ENCODE data around the gene EIF4A3.
A peak's percentile ranks its signal among the peaks of the same experiment; 100 is the strongest.

The EIF4A3 gene

DNA sequence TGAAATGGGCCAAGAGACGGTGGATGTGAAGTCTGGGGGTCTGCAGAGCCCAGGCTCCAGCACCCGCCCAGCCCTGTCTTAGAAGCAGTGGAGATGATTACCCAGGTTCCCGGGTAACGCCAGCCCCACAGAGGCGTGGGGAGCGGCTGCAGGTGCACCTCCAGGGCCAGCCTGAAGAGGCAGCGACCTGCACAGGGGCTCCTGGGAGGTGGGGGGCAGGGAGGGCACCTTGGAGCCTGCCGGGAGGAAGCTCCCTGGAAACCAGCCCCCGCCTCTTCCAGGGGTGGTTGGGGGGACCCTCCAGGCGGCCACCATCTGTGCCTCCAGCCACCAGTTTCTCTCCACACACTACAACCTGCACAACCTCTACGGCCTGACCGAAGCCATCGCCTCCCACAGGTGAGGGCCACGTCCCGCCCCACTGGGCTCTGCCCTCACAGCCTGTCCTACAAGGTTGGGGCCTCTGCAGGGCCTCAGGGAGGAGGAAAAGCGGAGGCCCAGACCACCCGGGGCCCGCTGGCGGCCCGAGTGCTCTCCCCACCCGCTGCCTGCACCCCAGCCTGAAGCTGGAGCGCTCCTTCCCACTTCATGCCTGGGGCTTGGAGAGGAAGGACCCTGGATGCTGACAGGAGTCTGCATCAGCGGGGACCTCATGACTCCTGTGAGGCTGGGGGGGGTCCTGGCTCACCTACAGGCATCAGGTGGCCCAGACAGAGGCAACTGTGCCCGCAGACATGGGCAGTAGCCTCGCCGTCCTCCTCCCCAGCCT, 35.0 kb downstream of the EIF4A3 start:
- DNase-seq: no peak

DNA sequence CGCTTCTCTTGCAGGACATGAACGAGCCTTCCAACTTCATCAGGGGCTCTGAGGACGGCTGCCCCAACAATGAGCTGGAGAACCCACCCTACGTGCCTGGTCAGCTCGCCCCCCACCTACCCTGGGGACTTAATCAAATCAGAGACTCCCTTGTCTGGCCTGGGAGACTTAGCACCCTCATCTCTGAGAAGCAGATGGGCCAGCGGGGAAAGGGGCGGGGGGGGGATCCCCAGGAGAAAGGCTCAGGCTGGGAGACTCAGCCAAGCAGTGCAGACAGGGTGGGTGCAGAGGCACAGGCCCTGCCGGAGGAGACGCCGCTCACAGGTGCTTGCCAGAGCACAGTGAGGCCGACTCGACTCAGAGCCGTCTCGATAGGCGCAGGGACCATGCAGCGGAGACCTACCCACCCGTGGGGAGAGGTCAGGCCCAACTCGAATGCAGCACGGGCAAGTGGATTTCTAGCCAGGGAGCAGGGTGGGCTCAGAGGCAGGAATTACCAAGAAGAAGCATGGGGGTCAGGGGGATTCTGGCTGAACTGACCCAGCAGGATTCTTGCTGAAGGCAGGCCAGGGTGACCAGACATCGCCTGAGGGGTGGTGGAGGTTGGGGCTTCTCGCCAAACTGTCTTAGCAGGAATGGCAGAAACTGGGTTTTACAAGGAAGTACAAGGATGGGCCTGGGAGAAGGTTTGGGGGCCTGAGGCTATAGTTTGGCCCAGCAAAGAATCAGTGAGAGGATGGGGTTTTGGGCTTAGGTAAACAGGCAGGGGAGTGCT, 35.8 kb downstream of the EIF4A3 start:
- DNase-seq: no peak

DNA sequence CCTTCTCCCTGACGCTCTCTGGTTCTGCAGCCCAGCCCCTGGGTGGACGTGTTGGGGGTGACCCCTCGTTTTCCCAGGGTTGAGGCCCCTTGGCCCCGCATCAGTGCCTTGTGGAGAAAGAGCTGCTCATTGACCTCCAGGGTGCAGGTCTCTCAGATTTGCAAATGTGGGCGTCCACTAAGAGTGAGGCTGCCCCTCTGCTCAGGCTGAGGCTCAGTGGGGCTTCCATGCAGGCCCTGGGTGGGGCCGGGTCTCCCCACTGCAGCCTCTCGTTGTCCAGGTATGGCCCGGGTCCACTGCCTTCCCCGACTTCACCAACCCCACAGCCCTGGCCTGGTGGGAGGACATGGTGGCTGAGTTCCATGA, 36.5 kb downstream of the EIF4A3 start:
- DNase-seq: no peak

DNA sequence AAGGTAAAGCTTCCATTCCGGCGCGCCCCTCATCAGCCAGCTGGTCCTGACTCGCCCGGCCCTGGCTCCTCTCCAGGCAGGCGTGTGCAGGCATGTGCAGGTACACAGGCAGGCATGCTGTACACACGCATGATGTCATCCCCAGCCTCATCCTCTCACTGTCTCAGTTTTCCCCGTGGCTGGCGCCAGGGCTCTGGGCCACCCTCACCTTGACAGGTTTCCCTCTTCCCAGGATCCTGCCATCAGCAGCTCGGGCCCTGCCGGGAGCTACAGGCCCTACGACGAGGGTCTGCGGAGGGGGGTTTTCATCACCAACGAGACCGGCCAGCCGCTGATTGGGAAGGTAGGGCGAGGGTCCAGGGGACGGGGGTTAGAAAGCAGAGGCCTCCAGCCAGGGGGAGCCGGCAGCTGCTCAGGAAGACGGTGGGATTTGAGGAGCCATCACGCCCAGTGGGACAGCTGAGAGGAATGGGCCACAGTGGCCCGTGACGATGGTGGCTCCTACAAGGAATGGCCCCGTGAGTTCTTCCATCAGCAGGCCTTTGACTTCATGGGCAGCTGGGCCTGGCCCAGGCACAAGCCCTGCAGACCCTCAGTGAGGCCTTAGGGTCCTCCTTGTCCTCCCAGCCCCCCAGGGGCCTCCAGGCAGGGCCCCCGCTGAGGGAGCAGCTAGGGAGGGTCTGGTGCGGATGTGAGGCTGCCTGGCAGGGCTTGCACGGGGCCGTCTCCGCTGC, 37.0 kb downstream of the EIF4A3 start:
- DNase-seq: no peak

DNA sequence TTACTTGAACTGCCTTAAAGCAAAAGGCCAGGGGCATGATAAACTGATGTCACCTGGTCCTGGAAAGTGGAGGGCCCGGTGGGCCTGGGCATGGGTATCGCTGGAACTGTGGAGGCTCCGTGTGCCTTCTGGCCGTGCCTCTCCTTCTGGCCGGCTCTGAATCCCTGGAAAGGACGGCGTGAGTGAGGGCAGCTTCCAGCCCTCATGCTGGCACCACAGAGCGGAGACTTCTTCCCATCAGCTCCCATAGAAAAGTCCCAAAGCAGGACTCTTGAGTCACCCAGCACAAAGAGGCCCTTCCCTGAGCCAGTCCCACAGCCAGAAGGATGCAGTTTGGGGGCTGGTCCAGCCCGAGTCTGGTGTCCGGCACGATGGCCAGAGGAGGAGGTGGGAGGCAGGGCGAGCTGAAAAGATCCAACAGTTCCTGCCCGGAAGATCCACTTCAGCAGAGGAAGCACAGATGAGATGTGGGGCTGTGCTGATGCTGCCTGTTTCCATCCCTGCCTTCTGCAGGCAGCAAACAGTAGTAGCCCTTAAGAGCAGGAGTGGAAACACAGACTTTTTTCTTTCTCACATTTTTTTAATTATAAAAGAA, 37.8 kb downstream of the EIF4A3 start:
- no peak for DNase-seq

DNA sequence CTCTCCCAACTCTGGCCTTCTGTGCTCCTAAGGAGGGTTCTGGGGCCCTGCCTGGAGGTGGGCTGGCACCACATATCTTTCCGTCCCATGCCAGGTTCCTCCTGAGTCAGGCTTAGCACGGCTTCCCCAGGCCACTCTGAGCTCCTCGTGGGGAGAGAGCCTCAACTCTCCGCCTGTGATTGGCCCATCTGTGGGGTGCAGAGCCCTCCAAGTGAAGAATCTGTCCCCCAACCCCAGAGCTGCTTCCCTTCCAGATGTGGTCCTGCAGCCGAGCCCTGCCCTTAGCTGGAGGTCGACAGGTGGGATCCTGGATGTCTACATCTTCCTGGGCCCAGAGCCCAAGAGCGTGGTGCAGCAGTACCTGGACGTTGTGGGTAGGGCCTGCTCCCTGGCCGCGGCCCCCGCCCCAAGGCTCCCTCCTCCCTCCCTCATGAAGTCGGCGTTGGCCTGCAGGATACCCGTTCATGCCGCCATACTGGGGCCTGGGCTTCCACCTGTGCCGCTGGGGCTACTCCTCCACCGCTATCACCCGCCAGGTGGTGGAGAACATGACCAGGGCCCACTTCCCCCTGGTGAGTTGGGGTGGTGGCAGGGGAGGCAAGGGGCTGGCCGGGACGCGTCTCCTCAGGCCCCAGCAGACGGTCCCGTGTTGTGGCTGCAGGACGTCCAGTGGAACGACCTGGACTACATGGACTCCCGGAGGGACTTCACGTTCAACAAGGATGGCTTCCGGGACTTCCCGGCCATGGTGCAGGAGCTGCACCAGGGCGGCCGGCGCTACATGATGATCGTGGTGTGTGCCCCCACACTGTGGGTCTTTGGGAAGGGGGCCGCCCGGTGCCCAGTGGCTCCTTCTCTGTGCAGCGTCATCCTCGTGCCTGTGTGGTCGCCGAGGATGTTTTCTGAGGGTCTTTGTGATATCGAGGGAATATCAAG, 38.6 kb downstream of the EIF4A3 start:
- no peak for DNase-seq

DNA sequence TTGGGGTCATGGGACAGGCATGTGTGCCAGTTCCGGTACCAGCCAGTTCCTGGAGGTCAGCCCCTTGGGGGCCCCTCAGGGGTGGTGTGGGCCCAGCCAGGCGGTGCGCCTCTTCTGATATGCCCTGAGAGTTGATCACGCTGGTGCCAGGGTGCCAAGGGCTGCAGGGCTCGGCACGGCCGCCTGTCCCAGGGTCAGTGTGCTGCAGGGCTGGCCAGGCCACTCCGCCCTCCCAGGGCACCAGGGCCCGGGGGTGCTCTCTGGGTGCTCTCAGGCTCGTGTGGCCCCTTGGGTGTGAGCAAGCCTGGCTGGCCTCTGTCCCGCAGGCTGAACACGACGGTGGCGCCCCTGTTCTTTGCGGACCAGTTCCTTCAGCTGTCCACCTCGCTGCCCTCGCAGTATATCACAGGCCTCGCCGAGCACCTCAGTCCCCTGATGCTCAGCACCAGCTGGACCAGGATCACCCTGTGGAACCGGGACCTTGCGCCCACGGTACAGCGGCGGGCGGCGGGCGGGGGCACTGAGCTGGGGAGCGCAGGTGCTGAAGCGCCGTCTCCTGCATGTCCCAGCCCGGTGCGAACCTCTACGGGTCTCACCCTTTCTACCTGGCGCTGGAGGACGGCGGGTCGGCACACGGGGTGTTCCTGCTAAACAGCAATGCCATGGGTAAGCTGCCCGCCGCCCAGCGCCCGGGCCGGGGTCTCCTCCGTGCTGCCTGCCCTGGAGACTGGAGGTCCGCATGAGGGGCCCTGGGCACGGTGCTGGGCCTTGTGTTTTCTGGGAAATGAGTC, 39.5 kb downstream of the EIF4A3 start:
- DNase-seq: no peak

DNA sequence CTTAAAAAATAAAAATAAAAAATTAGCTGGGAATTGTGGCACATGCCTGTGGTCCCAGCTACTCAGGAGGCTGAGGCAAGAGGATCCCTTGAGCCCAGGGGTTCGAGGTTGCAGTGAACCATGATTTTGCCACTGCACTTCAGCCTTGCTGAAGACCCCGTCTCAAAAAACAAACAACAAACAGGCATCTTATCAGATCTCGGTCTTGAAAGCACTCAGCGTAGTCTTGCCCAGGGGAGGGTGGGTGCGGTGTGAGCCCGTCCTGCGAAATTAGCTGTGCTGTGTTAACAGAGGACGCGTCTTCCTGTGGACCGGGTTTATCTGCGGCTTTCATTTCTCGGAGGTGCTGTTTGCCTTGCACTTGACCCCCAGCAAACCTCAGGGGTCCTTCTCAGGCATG, 40.2 kb downstream of the EIF4A3 start:
- DNase-seq: no peak

DNA sequence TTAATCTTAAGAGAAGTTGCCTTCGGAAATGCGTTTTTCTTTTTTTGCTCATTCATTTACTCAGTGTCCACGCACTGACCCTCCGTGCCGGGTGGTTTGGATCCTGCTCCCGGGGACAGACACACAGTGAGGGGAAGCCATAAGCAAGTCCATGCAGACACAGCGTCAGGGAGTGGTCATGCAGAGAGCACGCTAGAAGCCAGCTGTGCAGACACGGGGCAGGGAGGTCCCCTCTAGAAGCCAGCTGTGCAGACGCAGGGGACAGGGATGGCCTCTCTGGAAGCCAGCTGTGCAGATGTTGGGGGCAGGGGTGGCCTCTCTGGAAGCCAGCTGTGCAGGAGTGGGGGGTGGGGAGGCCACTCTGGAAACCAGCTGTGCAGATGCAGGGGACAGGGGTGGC, 40.8 kb downstream of the EIF4A3 start:
- no peak for DNase-seq

DNA sequence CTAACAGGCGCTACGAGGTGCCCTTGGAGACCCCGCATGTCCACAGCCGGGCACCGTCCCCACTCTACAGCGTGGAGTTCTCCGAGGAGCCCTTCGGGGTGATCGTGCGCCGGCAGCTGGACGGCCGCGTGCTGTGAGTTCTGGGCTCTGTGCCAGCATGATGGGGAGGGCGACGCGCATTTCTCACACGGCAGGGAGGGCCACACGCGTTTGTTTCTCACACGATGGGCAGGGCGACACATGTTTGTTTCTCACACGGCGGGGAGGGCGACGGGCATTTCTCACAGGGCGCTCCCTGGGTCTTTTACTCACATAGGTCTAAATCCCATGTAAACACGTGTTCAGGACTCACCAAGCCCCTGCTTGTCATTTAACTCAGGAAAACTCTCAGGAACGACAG, 41.2 kb downstream of the EIF4A3 start:
- DNase-seq: no peak

DNA sequence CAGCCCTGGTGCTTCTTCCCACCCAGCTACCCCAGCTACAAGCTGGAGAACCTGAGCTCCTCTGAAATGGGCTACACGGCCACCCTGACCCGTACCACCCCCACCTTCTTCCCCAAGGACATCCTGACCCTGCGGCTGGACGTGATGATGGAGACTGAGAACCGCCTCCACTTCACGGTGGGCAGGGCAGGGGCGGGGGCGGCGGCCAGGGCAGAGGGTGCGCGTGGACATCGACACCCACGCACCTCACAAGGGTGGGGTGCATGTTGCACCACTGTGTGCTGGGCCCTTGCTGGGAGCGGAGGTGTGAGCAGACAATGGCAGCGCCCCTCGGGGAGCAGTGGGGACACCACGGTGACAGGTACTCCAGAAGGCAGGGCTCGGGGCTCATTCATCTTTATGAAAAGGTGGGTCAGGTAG, 42.0 kb downstream of the EIF4A3 start:
- DNase-seq: no peak

DNA sequence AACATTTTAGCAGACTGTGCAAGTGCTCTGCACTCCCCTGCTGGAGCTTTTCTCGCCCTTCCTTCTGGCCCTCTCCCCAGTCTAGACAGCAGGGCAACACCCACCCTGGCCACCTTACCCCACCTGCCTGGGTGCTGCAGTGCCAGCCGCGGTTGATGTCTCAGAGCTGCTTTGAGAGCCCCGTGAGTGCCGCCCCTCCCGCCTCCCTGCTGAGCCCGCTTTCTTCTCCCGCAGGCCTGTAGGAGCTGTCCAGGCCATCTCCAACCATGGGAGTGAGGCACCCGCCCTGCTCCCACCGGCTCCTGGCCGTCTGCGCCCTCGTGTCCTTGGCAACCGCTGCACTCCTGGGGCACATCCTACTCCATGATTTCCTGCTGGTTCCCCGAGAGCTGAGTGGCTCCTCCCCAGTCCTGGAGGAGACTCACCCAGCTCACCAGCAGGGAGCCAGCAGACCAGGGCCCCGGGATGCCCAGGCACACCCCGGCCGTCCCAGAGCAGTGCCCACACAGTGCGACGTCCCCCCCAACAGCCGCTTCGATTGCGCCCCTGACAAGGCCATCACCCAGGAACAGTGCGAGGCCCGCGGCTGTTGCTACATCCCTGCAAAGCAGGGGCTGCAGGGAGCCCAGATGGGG, 42.5 kb downstream of the EIF4A3 start:
- no peak for DNase-seq

DNA sequence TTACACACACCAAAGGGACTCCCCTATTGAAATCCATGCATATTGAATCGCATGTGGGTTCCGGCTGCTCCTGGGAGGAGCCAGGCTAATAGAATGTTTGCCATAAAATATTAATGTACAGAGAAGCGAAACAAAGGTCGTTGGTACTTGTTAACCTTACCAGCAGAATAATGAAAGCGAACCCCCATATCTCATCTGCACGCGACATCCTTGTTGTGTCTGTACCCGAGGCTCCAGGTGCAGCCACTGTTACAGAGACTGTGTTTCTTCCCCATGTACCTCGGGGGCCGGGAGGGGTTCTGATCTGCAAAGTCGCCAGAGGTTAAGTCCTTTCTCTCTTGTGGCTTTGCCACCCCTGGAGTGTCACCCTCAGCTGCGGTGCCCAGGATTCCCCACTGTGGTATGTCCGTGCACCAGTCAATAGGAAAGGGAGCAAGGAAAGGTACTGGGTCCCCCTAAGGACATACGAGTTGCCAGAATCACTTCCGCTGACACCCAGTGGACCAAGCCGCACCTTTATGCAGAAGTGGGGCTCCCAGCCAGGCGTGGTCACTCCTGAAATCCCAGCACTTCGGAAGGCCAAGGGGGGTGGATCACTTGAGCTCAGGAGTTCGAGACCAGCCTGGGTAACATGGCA, 43.4 kb downstream of the EIF4A3 start:
- DNase-seq: no peak

DNA sequence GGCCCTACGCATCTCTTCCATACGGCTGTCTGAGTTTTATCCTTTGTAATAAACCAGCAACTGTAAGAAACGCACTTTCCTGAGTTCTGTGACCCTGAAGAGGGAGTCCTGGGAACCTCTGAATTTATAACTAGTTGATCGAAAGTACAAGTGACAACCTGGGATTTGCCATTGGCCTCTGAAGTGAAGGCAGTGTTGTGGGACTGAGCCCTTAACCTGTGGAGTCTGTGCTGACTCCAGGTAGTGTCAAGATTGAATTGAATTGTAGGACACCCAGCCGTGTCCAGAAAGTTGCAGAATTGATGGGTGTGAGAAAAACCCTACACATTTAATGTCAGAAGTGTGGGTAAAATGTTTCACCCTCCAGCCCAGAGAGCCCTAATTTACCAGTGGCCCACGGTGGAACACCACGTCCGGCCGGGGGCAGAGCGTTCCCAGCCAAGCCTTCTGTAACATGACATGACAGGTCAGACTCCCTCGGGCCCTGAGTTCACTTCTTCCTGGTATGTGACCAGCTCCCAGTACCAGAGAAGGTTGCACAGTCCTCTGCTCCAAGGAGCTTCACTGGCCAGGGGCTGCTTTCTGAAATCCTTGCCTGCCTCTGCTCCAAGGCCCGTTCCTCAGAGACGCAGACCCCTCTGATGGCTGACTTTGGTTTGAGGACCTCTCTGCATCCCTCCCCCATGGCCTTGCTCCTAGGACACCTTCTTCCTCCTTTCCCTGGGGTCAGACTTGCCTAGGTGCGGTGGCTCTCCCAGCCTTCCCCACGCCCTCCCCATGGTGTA, 44.1 kb downstream of the EIF4A3 start:
- no peak for DNase-seq

DNA sequence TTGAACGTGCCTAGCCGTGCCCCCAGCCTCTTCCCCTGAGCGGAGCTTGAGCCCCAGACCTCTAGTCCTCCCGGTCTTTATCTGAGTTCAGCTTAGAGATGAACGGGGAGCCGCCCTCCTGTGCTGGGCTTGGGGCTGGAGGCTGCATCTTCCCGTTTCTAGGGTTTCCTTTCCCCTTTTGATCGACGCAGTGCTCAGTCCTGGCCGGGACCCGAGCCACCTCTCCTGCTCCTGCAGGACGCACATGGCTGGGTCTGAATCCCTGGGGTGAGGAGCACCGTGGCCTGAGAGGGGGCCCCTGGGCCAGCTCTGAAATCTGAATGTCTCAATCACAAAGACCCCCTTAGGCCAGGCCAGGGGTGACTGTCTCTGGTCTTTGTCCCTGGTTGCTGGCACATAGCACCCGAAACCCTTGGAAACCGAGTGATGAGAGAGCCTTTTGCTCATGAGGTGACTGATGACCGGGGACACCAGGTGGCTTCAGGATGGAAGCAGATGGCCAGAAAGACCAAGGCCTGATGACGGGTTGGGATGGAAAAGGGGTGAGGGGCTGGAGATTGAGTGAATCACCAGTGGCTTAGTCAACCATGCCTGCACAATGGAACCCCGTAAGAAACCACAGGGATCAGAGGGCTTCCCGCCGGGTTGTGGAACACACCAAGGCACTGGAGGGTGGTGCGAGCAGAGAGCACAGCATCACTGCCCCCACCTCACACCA, 44.8 kb downstream of the EIF4A3 start:
- no peak for DNase-seq

DNA sequence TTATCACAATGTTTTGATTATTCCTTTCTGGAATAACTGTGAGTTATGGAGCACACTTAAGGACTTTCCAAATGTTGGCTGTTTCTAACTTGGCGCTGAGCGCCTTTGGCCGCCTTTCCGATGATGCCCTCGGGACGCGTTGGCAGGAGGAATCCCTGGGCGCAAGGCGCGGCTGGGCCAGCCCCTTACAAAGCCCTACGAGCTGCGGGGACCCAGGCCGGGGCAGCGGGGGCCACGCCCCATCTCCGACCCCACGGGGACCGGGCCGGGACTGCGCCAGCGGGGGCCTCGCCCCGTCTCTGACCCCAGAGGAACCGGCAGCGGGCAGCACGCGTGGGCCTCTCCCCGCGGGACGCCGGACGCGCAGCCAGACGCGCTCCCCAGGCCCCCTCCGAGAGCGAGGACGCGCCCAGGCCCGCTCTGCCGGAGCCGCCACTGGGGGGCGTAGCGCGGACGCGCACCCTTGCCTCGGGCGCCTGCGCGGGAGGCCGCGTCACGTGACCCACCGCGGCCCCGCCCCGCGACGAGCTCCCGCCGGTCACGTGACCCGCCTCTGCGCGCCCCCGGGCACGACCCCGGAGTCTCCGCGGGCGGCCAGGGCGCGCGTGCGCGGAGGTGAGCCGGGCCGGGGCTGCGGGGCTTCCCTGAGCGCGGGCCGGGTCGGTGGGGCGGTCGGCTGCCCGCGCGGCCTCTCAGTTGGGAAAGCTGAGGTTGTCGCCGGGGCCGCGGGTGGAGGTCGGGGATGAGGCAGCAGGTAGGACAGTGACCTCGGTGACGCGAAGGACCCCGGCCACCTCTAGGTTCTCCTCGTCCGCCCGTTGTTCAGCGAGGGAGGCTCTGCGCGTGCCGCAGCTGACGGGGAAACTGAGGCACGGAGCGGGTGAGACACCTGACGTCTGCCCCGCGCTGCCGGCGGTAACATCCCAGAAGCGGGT, 45.6 kb downstream of the EIF4A3 start, which contains the start of gene GAA:
Gene GAA, plus strand, starts transcription at position 571 of the 935 bp plus-strand sequence. CDS start 3,006 bp downstream, outside the sequence.
- peak; percentile 94 for DNase-seq

DNA sequence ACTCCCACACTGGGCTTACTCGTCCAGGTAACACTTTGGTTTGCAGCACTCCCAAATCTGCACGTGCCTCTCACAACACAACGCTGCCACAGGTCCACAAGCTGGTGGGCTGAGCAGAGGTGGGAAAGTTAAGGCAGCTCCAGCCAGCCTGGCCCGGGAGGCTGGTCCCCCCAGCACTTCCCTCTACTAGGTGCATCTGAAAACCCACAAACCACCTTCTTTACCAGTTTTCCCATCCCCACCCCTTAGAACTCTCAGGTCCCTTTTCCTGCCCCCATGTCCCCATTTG, 46.9 kb downstream of the EIF4A3 start:
- no peak for DNase-seq
